GM10266 (cell line): ENCODE results near the gene DAG1.

Experiments
- DNase-seq: peaks from one replicate; pipeline ENCODE4 v3.0.0; 2012; ENCODE audit errors: extremely low spot score
- CTCF ChIP-seq: IDR thresholded peaks from 2 replicates; pipeline ENCODE4 v1.5.1; 2012; ENCODE audit warnings: mild to moderate bottlenecking, low read depth; ENCODE audit not compliant: control insufficient read depth, insufficient read depth; ENCODE audit errors: missing control alignments

DAG1 gene

GRCh38 chr3:49531218-49531617, 61.2 kb downstream of the DAG1 start:
- TF ChIP-seq CTCF: no peak
- DNase-seq: no peak

- no peak for DNase-seq
- no peak for TF ChIP-seq CTCF
These were observed 61.6 kb downstream of the DAG1 start for GRCh38 chr3:49531715-49532114.

- no peak for DNase-seq
These were observed 63.0 kb downstream of the DAG1 start for GRCh38 chr3:49533031-49533430.

GRCh38 chr3:49533786-49534519, 63.9 kb downstream of the DAG1 start:
- TF ChIP-seq CTCF: no peak
- DNase-seq: no peak

More at GRCh38 chr3:49533031-49533430, 63.0 kb downstream of the DAG1 start:
- TF ChIP-seq CTCF: no peak

- TF ChIP-seq CTCF: no peak
- DNase-seq: no peak
These were observed 64.7 kb downstream of the DAG1 start for GRCh38 chr3:49534581-49535441.

GRCh38 chr3:49535971-49536874, 66.2 kb downstream of the DAG1 start:
- no peak for TF ChIP-seq CTCF

More at GRCh38 chr3:49535971-49536874, 66.2 kb downstream of the DAG1 start:
- DNase-seq: no peak
